ENCODE data around the gene HDAC4. TPM values are rescaled to one million over a fixed set of nuclear protein-coding genes. Genes with fewer than 3 reads are reported as not detected.

HDAC4 gene
- total RNA-seq, 1 experiment from 2014 or later = 40.1 TPM

DNA sequence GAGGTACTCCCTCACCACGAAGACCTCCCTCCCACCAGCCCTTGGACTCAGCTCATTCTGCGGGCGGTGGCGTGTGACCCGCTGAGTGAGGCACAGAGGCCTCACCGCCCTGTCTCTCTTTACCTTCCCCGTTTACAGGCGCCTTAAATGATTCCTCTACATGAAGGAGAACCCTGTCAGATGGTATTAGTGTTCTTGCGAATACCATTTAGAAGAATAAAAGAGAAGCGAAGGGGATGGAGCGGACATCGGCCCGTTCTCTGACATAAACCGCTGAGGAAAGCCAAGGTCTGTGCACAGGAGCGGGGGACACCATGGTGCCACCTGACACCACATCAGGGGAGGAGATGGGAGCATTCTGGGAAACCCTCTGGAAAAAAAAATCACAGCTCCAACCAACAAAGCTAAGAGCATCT lies 179.8 kb downstream of the HDAC4 start:
- H3K27ac ChIP-seq (ENCODE audit: low read length) = no peak overlapping the region
- POLR2A ChIA-PET = no interaction called here
- in situ Hi-C loops (cut with HindIII; ENCODE audit: low pct_unique_long_range_greater_than_20kb, low sequenced_read_pairs) = no loop called here

DNA sequence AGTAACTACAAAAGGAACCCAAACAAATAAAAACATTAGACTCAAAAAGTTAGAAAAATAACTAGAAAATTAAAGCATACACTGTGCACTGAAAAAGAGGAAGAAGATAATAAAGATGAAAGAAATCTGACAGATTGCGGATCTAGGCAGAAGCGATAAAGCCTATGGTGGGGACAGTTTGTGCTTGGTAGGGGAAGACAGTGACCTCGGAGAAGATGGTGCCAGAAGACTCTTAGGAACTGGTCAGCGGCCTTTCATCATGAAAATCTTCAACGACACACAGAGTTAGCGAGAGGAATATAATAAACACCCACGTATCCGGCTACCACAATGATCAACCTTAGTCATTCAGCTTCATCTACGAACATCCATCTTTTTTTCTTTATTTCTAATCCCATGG lies 180.5 kb downstream of the HDAC4 start:
- no peaks in the 10 kb centered on the region for H3K27me3 ChIP-seq (ENCODE audit: control insufficient read depth, insufficient read depth, low read length)
- H3K4me1 ChIP-seq (ENCODE audit: control insufficient read depth, insufficient read depth, low read length) = no peaks in the 10 kb centered on the region; the same call in 1 of the 2 replicates
- BruUV-seq (replicated peaks) = no TSS peak
- in situ Hi-C loops (cut with HindIII; ENCODE audit: low pct_unique_long_range_greater_than_20kb, low sequenced_read_pairs) (no loop called here), intact Hi-C loops (cut with micrococcal nuclease; ENCODE audit: unreplicated experiment) (no loop called here)
- H3K36me3 ChIP-seq (ENCODE audit: control insufficient read depth, insufficient read depth, low read length) = no peaks in the 10 kb centered on the region
- TF ChIP-seq, protein P1, sequence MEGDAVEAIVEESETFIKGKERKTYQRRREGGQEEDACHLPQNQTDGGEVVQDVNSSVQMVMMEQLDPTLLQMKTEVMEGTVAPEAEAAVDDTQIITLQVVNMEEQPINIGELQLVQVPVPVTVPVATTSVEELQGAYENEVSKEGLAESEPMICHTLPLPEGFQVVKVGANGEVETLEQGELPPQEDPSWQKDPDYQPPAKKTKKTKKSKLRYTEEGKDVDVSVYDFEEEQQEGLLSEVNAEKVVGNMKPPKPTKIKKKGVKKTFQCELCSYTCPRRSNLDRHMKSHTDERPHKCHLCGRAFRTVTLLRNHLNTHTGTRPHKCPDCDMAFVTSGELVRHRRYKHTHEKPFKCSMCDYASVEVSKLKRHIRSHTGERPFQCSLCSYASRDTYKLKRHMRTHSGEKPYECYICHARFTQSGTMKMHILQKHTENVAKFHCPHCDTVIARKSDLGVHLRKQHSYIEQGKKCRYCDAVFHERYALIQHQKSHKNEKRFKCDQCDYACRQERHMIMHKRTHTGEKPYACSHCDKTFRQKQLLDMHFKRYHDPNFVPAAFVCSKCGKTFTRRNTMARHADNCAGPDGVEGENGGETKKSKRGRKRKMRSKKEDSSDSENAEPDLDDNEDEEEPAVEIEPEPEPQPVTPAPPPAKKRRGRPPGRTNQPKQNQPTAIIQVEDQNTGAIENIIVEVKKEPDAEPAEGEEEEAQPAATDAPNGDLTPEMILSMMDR (IDR thresholded peaks at IDR 0.05) = no peak
- TF ChIP-seq TCF7L2 (IDR thresholded peaks at IDR 0.05; ENCODE audit: low read depth, low read length) (no peak), POLR2AphosphoS5 (IDR thresholded peaks at IDR 0.05; ENCODE audit: low read depth, low read length) (no peak), SIN3A (IDR thresholded peaks at IDR 0.05; ENCODE audit: borderline replicate concordance, insufficient read depth, low read depth, low read length) (no peak)
- TF ChIP-seq, protein P2, sequence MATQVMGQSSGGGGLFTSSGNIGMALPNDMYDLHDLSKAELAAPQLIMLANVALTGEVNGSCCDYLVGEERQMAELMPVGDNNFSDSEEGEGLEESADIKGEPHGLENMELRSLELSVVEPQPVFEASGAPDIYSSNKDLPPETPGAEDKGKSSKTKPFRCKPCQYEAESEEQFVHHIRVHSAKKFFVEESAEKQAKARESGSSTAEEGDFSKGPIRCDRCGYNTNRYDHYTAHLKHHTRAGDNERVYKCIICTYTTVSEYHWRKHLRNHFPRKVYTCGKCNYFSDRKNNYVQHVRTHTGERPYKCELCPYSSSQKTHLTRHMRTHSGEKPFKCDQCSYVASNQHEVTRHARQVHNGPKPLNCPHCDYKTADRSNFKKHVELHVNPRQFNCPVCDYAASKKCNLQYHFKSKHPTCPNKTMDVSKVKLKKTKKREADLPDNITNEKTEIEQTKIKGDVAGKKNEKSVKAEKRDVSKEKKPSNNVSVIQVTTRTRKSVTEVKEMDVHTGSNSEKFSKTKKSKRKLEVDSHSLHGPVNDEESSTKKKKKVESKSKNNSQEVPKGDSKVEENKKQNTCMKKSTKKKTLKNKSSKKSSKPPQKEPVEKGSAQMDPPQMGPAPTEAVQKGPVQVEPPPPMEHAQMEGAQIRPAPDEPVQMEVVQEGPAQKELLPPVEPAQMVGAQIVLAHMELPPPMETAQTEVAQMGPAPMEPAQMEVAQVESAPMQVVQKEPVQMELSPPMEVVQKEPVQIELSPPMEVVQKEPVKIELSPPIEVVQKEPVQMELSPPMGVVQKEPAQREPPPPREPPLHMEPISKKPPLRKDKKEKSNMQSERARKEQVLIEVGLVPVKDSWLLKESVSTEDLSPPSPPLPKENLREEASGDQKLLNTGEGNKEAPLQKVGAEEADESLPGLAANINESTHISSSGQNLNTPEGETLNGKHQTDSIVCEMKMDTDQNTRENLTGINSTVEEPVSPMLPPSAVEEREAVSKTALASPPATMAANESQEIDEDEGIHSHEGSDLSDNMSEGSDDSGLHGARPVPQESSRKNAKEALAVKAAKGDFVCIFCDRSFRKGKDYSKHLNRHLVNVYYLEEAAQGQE (IDR thresholded peaks at IDR 0.05; ENCODE audit: insufficient read depth in 1 of 2, low read depth in 2 of 2, low read length in 1 of 2) = no peak
- DNase-seq (ENCODE audit: low read depth, low spot score) (no peak), ATAC-seq (no peak)
- CTCF ChIA-PET = no interaction called here
- no peak overlapping the region for H3K4me3 ChIP-seq (ENCODE audit: low read depth in 2 of 2, low read length in 2 of 2)
- no peaks in the 10 kb centered on the region for H3K9me3 ChIP-seq (ENCODE audit: control insufficient read depth, insufficient read depth, low read depth, low read length)
- POLR2A ChIA-PET = no interaction called here
- H3K27ac ChIP-seq (ENCODE audit: low read length) = no peak overlapping the region

More for the DNA sequence above, 179.8 kb downstream of the HDAC4 start:
- no peaks in the 10 kb centered on the region for H3K9me3 ChIP-seq (ENCODE audit: control insufficient read depth, insufficient read depth, low read depth, low read length)
- CTCF ChIA-PET = no interaction called here
- DNase-seq (ENCODE audit: low read depth, low spot score) = no peak
- H3K4me1 ChIP-seq (ENCODE audit: control insufficient read depth, insufficient read depth, low read length) = no peaks in the 10 kb centered on the region; the same call in 1 of the 2 replicates
- BruUV-seq (replicated peaks) = no TSS peak
- intact Hi-C loops (cut with micrococcal nuclease; ENCODE audit: unreplicated experiment) = no loop called here
- no peaks in the 10 kb centered on the region for H3K27me3 ChIP-seq (ENCODE audit: control insufficient read depth, insufficient read depth, low read length)
- TF ChIP-seq TCF7L2 (IDR thresholded peaks at IDR 0.05; ENCODE audit: low read depth, low read length) (no peak), POLR2AphosphoS5 (IDR thresholded peaks at IDR 0.05; ENCODE audit: low read depth, low read length) (no peak), SIN3A (IDR thresholded peaks at IDR 0.05; ENCODE audit: borderline replicate concordance, insufficient read depth, low read depth, low read length) (no peak)
- TF ChIP-seq, protein P1 (IDR thresholded peaks at IDR 0.05) = no peak
- TF ChIP-seq, protein P2 (IDR thresholded peaks at IDR 0.05; ENCODE audit: insufficient read depth in 1 of 2, low read depth in 2 of 2, low read length in 1 of 2) = no peak
- no peak overlapping the region for H3K4me3 ChIP-seq (ENCODE audit: low read depth in 2 of 2, low read length in 2 of 2)
- no peaks in the 10 kb centered on the region for H3K36me3 ChIP-seq (ENCODE audit: control insufficient read depth, insufficient read depth, low read length)
- no peak for ATAC-seq
